GM21381 (cell line): ENCODE data around the gene KIAA1217.

Source experiments
- ATAC-seq: cut with Tn5 transposase; IDR thresholded peaks from one replicate; pipeline ENCODE4 v1.9.1; 2021; ENCODE audit warnings: mild to moderate bottlenecking, moderate library complexity; ENCODE audit not compliant: unreplicated experiment

The KIAA1217 gene

GRCh38 chr10:24288581-24288980, 79.6 kb downstream of the KIAA1217 start:
- no peak for ATAC-seq

- ATAC-seq: no peak
Measured at GRCh38 chr10:24289235-24289634, 80.3 kb downstream of the KIAA1217 start.

- no peak for ATAC-seq
Measured at GRCh38 chr10:24292304-24293293, 83.7 kb downstream of the KIAA1217 start.

GRCh38 chr10:24299578-24300260, 90.8 kb downstream of the KIAA1217 start:
- ATAC-seq: no peak

- no peak for ATAC-seq
Measured at GRCh38 chr10:24303522-24304310, 94.8 kb downstream of the KIAA1217 start.

- no peak for ATAC-seq
Measured at GRCh38 chr10:24305551-24306506, 96.9 kb downstream of the KIAA1217 start.

- no peak for ATAC-seq
Measured at GRCh38 chr10:24306507-24306875, 97.6 kb downstream of the KIAA1217 start.

GRCh38 chr10:24307116-24307515, 98.2 kb downstream of the KIAA1217 start:
- no peak for ATAC-seq

- no peak for ATAC-seq
Measured at GRCh38 chr10:24307696-24308485, 99.0 kb downstream of the KIAA1217 start.

GRCh38 chr10:24310104-24310503, 101.2 kb downstream of the KIAA1217 start:
- no peak for ATAC-seq

GRCh38 chr10:24311888-24312287, 103.0 kb downstream of the KIAA1217 start:
- ATAC-seq: no peak

- ATAC-seq: no peak
Measured at GRCh38 chr10:24313283-24313682, 104.3 kb downstream of the KIAA1217 start.

GRCh38 chr10:24315211-24315610, 106.3 kb downstream of the KIAA1217 start:
- ATAC-seq: no peak

GRCh38 chr10:24318517-24318916, 109.6 kb downstream of the KIAA1217 start:
- no peak for ATAC-seq

- ATAC-seq: no peak
Measured at GRCh38 chr10:24320373-24320772, 111.4 kb downstream of the KIAA1217 start.

- ATAC-seq: no peak
Measured at GRCh38 chr10:24324651-24325050, 115.7 kb downstream of the KIAA1217 start.

- no peak for ATAC-seq
Measured at GRCh38 chr10:24331457-24331856, 122.5 kb downstream of the KIAA1217 start.

- ATAC-seq: no peak
Measured at GRCh38 chr10:24333736-24334135, 124.8 kb downstream of the KIAA1217 start.

GRCh38 chr10:24334279-24334939, 125.5 kb downstream of the KIAA1217 start:
- ATAC-seq: no peak
